HepG2 (cell line): ENCODE measurements around the gene TOB1. TPM values are rescaled to one million over a fixed set of nuclear protein-coding genes. Genes with fewer than 3 reads are reported as not detected.

ENCODE experiments used
- CREB1 ChIP-seq, 2 experiments: fragments of 450-650 bp in 1 of 2; IDR thresholded peaks; 2 replicates each; pipeline ENCODE4 v1.6.1; 2016 to 2017; ENCODE audit warnings: control low read depth in 1 of 2, mild to moderate bottlenecking in 1 of 2, missing compliant biosample characterization in 1 of 2, missing genetic modification characterization in 1 of 2
- ETV5 ChIP-seq: IDR thresholded peaks from 2 replicates; pipeline ENCODE4 v1.6.1; 2018; ENCODE audit warnings: missing biosample characterization, missing genetic modification reagents, inconsistent platforms, borderline replicate concordance
- PPARG ChIP-seq: conservative IDR thresholded peaks from 2 replicates; pipeline ENCODE4 v1.6.1; 2016; ENCODE audit warnings: missing biosample characterization, missing genetic modification reagents
- RFX5 ChIP-seq: IDR thresholded peaks from 2 replicates; pipeline ENCODE4 v1.6.1; 2011; ENCODE audit warnings: low read depth, low read length, improper control_type of control experiment
- SPEN ChIP-seq: sonication (generic); formaldehyde crosslinking; IDR thresholded peaks from 2 replicates; pipeline ENCODE4 v1.5.1; 2020; ENCODE audit warnings: low read depth, mild to moderate bottlenecking, missing genetic modification reagents
- ZNF234 ChIP-seq: sonication (generic); formaldehyde crosslinking; conservative IDR thresholded peaks from 2 replicates; pipeline ENCODE4 v1.5.1; 2020; ENCODE audit warnings: mild to moderate bottlenecking, missing genetic modification reagents
- ZNF460 ChIP-seq: sonication (generic); formaldehyde crosslinking; IDR thresholded peaks from 2 replicates; pipeline ENCODE4 v1.5.1; 2020; ENCODE audit warnings: missing genetic modification reagents, mild to moderate bottlenecking, borderline replicate concordance
- ZNF605 ChIP-seq: sonication (generic); formaldehyde crosslinking; IDR thresholded peaks from 2 replicates; pipeline ENCODE4 v1.8.0; 2022; ENCODE audit warnings: mild to moderate bottlenecking, missing genetic modification reagents
- ZNF746 ChIP-seq: sonication (generic); formaldehyde crosslinking; IDR thresholded peaks from 2 replicates; pipeline ENCODE4 v1.8.0; 2022; ENCODE audit warnings: mild to moderate bottlenecking, missing genetic modification reagents
- ZNF788 ChIP-seq: sonication (generic); formaldehyde crosslinking; IDR thresholded peaks from 2 replicates; pipeline ENCODE4 v1.5.0; 2020; ENCODE audit warnings: mild to moderate bottlenecking, missing genetic modification reagents, borderline replicate concordance
- polyA plus RNA-seq, 8 experiments: library from polyadenylated mRNA; depleted of rRNA in 3 of 8; stranded (reverse) in 7 of 8; unstranded in 1 of 8; fragments of >200 nt; fragmentation: Illumina TruSeq in 4 of 8; extraction: Trizol in 4 of 8; gene quantifications; 2 replicates each; pipeline versions ENCODE4 v1.2.1 to v1.2.3, GENCODE V29; 2011 to 2016; ENCODE audit warnings: low read depth in 4 of 8, missing spikeins in 1 of 8, mixed read lengths in 1 of 8; ENCODE audit not compliant: insufficient read depth in 1 of 8
- total RNA-seq, 5 experiments: library from RNA; depleted of rRNA; stranded (reverse); fragments of >200 nt; fragmentation: Illumina TruSeq; extraction: Trizol; gene quantifications; 2 replicates each; pipeline ENCODE4 v1.2.3, GENCODE V29; 2016; ENCODE audit warnings: low read depth in 1 of 5
- TF ChIP-seq, protein P1 (sequence below): sonication (generic); formaldehyde crosslinking; IDR thresholded peaks from 2 replicates; pipeline ENCODE4 v1.4.0; 2020; ENCODE audit warnings: missing genetic modification reagents, borderline replicate concordance
- TF ChIP-seq, protein P2 (sequence below): sonication (generic); formaldehyde crosslinking; IDR thresholded peaks from 2 replicates; pipeline ENCODE4 v1.5.0; 2020; ENCODE audit warnings: missing genetic modification reagents, mild to moderate bottlenecking, borderline replicate concordance
- TF ChIP-seq, protein P3 (sequence below): sonication (generic); formaldehyde crosslinking; IDR thresholded peaks from 2 replicates; pipeline ENCODE4 v1.4.0; 2020; ENCODE audit warnings: missing genetic modification reagents, borderline replicate concordance
- TF ChIP-seq, protein P4 (sequence below): sonication (generic); formaldehyde crosslinking; IDR thresholded peaks from 2 replicates; pipeline ENCODE4 v1.4.0; 2020; ENCODE audit warnings: low read depth, missing genetic modification reagents

Gene TOB1
- total and polyA plus RNA-seq, 2 of the 13 experiments (the other 11 are each of a cell fraction or from before 2014, with no cell fraction given): 21.9 to 57.7 TPM

DNA sequence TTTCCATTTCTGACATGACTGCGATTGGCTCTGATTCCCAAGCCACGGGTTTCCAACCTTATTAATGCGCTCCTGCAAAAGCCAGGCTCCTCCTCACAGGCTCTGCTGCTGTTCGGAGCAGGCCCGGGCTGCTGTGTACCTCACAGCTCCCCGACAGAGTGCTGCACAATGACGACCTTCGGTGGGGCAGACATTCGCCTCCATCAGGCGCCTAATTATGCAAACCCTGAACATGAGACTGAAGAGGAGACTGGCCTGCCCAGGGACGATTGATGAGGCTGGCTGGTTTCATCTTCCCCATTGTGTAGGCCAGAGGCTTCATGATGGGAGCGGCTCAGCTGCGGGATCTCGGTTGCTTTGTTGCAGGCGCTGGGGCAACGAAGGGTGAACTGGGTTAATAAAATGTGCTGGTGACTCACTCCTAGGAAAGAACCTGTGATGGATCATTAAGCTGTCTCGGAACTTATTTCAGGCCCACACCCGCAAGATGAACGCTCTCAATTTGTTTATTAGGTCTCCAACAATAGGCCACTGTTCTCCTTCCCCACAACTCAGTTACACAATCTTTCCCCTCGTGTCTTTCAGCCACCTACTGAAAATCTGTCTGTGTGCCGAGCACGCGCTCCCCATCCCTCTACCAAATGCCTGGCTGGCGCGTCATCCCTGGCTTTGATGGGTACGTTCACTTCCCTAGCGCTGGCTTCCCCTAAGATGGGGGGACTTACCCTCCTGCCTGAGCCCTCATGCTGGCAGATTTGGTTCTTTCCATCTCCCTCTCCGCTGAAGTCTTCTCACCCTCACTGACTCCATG is 27.2 kb upstream of the TOB1 start (continued):
- TF ChIP-seq, protein P1, sequence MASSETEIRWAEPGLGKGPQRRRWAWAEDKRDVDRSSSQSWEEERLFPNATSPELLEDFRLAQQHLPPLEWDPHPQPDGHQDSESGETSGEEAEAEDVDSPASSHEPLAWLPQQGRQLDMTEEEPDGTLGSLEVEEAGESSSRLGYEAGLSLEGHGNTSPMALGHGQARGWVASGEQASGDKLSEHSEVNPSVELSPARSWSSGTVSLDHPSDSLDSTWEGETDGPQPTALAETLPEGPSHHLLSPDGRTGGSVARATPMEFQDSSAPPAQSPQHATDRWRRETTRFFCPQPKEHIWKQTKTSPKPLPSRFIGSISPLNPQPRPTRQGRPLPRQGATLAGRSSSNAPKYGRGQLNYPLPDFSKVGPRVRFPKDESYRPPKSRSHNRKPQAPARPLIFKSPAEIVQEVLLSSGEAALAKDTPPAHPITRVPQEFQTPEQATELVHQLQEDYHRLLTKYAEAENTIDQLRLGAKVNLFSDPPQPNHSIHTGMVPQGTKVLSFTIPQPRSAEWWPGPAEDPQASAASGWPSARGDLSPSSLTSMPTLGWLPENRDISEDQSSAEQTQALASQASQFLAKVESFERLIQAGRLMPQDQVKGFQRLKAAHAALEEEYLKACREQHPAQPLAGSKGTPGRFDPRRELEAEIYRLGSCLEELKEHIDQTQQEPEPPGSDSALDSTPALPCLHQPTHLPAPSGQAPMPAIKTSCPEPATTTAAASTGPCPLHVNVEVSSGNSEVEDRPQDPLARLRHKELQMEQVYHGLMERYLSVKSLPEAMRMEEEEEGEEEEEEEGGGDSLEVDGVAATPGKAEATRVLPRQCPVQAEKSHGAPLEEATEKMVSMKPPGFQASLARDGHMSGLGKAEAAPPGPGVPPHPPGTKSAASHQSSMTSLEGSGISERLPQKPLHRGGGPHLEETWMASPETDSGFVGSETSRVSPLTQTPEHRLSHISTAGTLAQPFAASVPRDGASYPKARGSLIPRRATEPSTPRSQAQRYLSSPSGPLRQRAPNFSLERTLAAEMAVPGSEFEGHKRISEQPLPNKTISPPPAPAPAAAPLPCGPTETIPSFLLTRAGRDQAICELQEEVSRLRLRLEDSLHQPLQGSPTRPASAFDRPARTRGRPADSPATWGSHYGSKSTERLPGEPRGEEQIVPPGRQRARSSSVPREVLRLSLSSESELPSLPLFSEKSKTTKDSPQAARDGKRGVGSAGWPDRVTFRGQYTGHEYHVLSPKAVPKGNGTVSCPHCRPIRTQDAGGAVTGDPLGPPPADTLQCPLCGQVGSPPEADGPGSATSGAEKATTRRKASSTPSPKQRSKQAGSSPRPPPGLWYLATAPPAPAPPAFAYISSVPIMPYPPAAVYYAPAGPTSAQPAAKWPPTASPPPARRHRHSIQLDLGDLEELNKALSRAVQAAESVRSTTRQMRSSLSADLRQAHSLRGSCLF (CRISPR knock-in tag): peak; percentile 41; the same call in 1 of the 2 replicates
- TF ChIP-seq RFX5 (no peak), ZNF234 (CRISPR knock-in tag) (no peak), PPARG (CRISPR knock-in tag) (peak; percentile 14; the same call in 1 of the 2 replicates), CREB1 (IDR thresholded peaks at IDR 0.05) (peak; percentile 44; the same call in 1 of the 2 replicates), CREB1 (CRISPR knock-in tag; IDR thresholded peaks at IDR 0.05) (peak; percentile 32; the same call in 1 of the 2 replicates), ETV5 (CRISPR knock-in tag) (peak; percentile 75), ZNF788 (CRISPR knock-in tag) (peak; percentile 92), ZNF605 (CRISPR knock-in tag) (peak; percentile 81), SPEN (peak; percentile 71; the same call in 1 of the 2 replicates), ZNF746 (no peak; the same call in 1 of the 2 replicates), ZNF460 (CRISPR knock-in tag) (no peak)
- TF ChIP-seq, protein P2, sequence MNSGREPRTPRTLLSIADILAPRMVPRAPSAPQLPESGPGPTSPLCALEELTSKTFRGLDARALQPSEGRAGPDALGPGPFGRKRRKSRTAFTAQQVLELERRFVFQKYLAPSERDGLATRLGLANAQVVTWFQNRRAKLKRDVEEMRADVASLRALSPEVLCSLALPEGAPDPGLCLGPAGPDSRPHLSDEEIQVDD: no peak
- TF ChIP-seq, protein P3, sequence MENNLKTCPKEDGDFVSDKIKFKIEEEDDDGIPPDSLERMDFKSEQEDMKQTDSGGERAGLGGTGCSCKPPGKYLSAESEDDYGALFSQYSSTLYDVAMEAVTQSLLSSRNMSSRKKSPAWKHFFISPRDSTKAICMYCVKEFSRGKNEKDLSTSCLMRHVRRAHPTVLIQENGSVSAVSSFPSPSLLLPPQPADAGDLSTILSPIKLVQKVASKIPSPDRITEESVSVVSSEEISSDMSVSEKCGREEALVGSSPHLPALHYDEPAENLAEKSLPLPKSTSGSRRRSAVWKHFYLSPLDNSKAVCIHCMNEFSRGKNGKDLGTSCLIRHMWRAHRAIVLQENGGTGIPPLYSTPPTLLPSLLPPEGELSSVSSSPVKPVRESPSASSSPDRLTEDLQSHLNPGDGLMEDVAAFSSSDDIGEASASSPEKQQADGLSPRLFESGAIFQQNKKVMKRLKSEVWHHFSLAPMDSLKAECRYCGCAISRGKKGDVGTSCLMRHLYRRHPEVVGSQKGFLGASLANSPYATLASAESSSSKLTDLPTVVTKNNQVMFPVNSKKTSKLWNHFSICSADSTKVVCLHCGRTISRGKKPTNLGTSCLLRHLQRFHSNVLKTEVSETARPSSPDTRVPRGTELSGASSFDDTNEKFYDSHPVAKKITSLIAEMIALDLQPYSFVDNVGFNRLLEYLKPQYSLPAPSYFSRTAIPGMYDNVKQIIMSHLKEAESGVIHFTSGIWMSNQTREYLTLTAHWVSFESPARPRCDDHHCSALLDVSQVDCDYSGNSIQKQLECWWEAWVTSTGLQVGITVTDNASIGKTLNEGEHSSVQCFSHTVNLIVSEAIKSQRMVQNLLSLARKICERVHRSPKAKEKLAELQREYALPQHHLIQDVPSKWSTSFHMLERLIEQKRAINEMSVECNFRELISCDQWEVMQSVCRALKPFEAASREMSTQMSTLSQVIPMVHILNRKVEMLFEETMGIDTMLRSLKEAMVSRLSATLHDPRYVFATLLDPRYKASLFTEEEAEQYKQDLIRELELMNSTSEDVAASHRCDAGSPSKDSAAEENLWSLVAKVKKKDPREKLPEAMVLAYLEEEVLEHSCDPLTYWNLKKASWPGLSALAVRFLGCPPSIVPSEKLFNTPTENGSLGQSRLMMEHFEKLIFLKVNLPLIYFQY: peak; percentile 92; the same call in 1 of the 2 replicates
- TF ChIP-seq, protein P4, sequence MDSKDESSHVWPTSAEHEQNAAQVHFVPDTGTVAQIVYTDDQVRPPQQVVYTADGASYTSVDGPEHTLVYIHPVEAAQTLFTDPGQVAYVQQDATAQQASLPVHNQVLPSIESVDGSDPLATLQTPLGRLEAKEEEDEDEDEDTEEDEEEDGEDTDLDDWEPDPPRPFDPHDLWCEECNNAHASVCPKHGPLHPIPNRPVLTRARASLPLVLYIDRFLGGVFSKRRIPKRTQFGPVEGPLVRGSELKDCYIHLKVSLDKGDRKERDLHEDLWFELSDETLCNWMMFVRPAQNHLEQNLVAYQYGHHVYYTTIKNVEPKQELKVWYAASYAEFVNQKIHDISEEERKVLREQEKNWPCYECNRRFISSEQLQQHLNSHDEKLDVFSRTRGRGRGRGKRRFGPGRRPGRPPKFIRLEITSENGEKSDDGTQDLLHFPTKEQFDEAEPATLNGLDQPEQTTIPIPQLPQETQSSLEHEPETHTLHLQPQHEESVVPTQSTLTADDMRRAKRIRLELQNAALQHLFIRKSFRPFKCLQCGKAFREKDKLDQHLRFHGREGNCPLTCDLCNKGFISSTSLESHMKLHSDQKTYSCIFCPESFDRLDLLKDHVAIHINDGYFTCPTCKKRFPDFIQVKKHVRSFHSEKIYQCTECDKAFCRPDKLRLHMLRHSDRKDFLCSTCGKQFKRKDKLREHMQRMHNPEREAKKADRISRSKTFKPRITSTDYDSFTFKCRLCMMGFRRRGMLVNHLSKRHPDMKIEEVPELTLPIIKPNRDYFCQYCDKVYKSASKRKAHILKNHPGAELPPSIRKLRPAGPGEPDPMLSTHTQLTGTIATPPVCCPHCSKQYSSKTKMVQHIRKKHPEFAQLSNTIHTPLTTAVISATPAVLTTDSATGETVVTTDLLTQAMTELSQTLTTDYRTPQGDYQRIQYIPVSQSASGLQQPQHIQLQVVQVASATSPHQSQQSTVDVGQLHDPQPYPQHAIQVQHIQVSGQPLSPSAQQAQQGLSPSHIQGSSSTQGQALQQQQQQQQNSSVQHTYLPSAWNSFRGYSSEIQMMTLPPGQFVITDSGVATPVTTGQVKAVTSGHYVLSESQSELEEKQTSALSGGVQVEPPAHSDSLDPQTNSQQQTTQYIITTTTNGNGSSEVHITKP: peak; percentile 79
